WTC11 (cell line): ENCODE results near the gene BACE1-AS. TPM values are rescaled to one million over a fixed set of nuclear protein-coding genes. Genes with fewer than 3 reads are reported as not detected.

Source experiments
- ATAC-seq: fragments of 200-7000 bp; cut with Tn5 transposase; 2 replicates; pipeline ENCODE4 v1.10.0; 2021; ENCODE audit warnings: mild to moderate bottlenecking, moderate library complexity
- CTCF ChIA-PET: fragments of 300-600 bp; sonication (Branson Sonifier 250); formaldehyde crosslinking; loops from one replicate; lab custom pipeline; 2021; ENCODE audit warnings: antibody characterized with exemption; lab: Charles Lee
- POLR2A ChIA-PET: fragments of 350-600 bp; sonication (Branson Sonifier 250); formaldehyde crosslinking; loops from one replicate; lab custom pipeline; 2021; ENCODE audit warnings: antibody characterized with exemption; lab: Charles Lee
- DNase-seq: peaks from one replicate; pipeline ENCODE4 v3.0.0; 2021; ENCODE audit warnings: low spot score
- H3K27ac Mint-ChIP-seq: 2 replicates; pipeline ENCODE4 v1.8.0; 2021; ENCODE audit warnings: mixed read lengths
- H3K27me3 Mint-ChIP-seq: 2 replicates; pipeline ENCODE4 v1.8.0; 2021; ENCODE audit warnings: low read depth, mild to moderate bottlenecking, moderate library complexity, mixed read lengths
- H3K36me3 Mint-ChIP-seq: 2 replicates; pipeline ENCODE4 v1.8.0; 2021; ENCODE audit warnings: mixed read lengths
- H3K4me1 Mint-ChIP-seq: 2 replicates; pipeline ENCODE4 v1.8.0; 2022; ENCODE audit warnings: mixed read lengths
- H3K4me3 Mint-ChIP-seq: 2 replicates; pipeline ENCODE4 v1.8.0; 2021; ENCODE audit warnings: mild to moderate bottlenecking, moderate library complexity, mixed read lengths
- H3K9me3 Mint-ChIP-seq: 2 replicates; pipeline ENCODE4 v1.8.0; 2021; ENCODE audit warnings: mixed read lengths
- AR ChIP-seq: fragments of 250-450 bp; sonication (Bioruptor Pico); IDR thresholded peaks from 2 replicates; pipeline ENCODE4 v1.9.0; 2021; ENCODE audit warnings: mild to moderate bottlenecking
- E2F1 ChIP-seq: sonication (generic); formaldehyde crosslinking; IDR thresholded peaks from 2 replicates; pipeline ENCODE4 v1.8.0; 2022; ENCODE audit warnings: mild to moderate bottlenecking, missing genetic modification reagents
- EMX1 ChIP-seq: fragments of 250-450 bp; sonication (Bioruptor Pico); IDR thresholded peaks from 2 replicates; pipeline ENCODE4 v1.8.0; 2021; ENCODE audit warnings: mild to moderate bottlenecking
- ESRRA ChIP-seq: sonication (generic); formaldehyde crosslinking; IDR thresholded peaks from 2 replicates; pipeline ENCODE4 v1.8.1; 2022; ENCODE audit warnings: mild to moderate bottlenecking, missing genetic modification reagents, borderline replicate concordance
- IRF1 ChIP-seq: sonication (generic); formaldehyde crosslinking; IDR thresholded peaks from 2 replicates; pipeline ENCODE4 v1.8.0; 2023; ENCODE audit warnings: missing genetic modification reagents
- KAT7 ChIP-seq: sonication (generic); formaldehyde crosslinking; IDR thresholded peaks from 2 replicates; pipeline ENCODE4 v1.8.1; 2023; ENCODE audit warnings: missing genetic modification reagents, mild to moderate bottlenecking, borderline replicate concordance
- MYBL2 ChIP-seq: sonication (generic); formaldehyde crosslinking; IDR thresholded peaks from 2 replicates; pipeline ENCODE4 v1.8.1; 2023; ENCODE audit warnings: mild to moderate bottlenecking, moderate library complexity, missing genetic modification reagents
- PRDM15 ChIP-seq: sonication (generic); formaldehyde crosslinking; IDR thresholded peaks from 2 replicates; pipeline ENCODE4 v1.8.0; 2022; ENCODE audit warnings: missing genetic modification reagents
- SMAD3 ChIP-seq: sonication (generic); formaldehyde crosslinking; IDR thresholded peaks from 2 replicates; pipeline ENCODE4 v1.8.0; 2022; ENCODE audit warnings: missing genetic modification reagents, mild to moderate bottlenecking, borderline replicate concordance
- TEAD1 ChIP-seq: sonication (generic); formaldehyde crosslinking; IDR thresholded peaks from 2 replicates; pipeline ENCODE4 v1.8.0; 2022; ENCODE audit warnings: mild to moderate bottlenecking, missing genetic modification reagents
- USF1 ChIP-seq: sonication (generic); formaldehyde crosslinking; IDR thresholded peaks from 2 replicates; pipeline ENCODE4 v1.8.0; 2022; ENCODE audit warnings: mild to moderate bottlenecking, missing genetic modification reagents
- ZBTB43 ChIP-seq: sonication (generic); formaldehyde crosslinking; IDR thresholded peaks from 2 replicates; pipeline ENCODE4 v1.8.1; 2023; ENCODE audit warnings: mild to moderate bottlenecking, missing genetic modification reagents
- ZMAT4 ChIP-seq: fragments of 250-450 bp; sonication (Bioruptor Pico); IDR thresholded peaks from 2 replicates; pipeline ENCODE4 v1.9.0; 2021; ENCODE audit warnings: mild to moderate bottlenecking
- ZNF281 ChIP-seq: sonication (generic); formaldehyde crosslinking; IDR thresholded peaks from 2 replicates; pipeline ENCODE4 v1.8.0; 2023; ENCODE audit warnings: mild to moderate bottlenecking, missing genetic modification reagents
- ZNF532 ChIP-seq: fragments of 250-450 bp; sonication (Bioruptor Pico); IDR thresholded peaks from 2 replicates; pipeline ENCODE4 v1.9.0; 2021; ENCODE audit warnings: mild to moderate bottlenecking, borderline replicate concordance
- ZNF671 ChIP-seq: fragments of 250-450 bp; sonication (Bioruptor Pico); IDR thresholded peaks from 2 replicates; pipeline ENCODE4 v1.8.0; 2021; ENCODE audit warnings: mild to moderate bottlenecking
- total RNA-seq: library from RNA; stranded (reverse); gene quantifications from 3 replicates; pipeline ENCODE4 v1.2.3, GENCODE V29; 2021

The BACE1-AS gene
- total RNA-seq, 1 experiment from 2014 or later = 13.8 TPM

GRCh38 chr11:117296881-117297280, 5.7 kb downstream of the BACE1-AS start (continued):
- TF ChIP-seq E2F1 = no peak
- TF ChIP-seq AR (CRISPR knock-in tag) = no peak
- TF ChIP-seq KAT7 (CRISPR knock-in tag) = no peak

- Mint-ChIP-seq H3K4me3 (no peak overlapping the region), H3K27ac (peak overlapping the region; percentile 73; the same call in 1 of the 2 replicates), H3K4me1 (peaks cover 19% of the 10 kb centered on the region), H3K9me3 (no peaks in the 10 kb centered on the region), H3K36me3 (no peaks in the 10 kb centered on the region), H3K27me3 (peaks cover 4% of the 10 kb centered on the region; the same call in 1 of the 2 replicates)
- DNase-seq (no peak), ATAC-seq (no peak)
- ChIA-PET CTCF (interaction anchor here (1.9 kb wide), 1 partner anchor 128 kb away, joined by 6 read pairs; no protein-coding TSS in a partner anchor), POLR2A (no interaction called here)
- TF ChIP-seq ZBTB43 (CRISPR knock-in tag) (no peak), PRDM15 (CRISPR knock-in tag) (no peak), TEAD1 (CRISPR knock-in tag) (no peak), USF1 (CRISPR knock-in tag) (no peak), ZMAT4 (CRISPR knock-in tag) (no peak), EMX1 (CRISPR knock-in tag) (no peak), ZNF532 (CRISPR knock-in tag) (no peak), SMAD3 (CRISPR knock-in tag) (no peak), ZNF281 (no peak), ZNF671 (no peak), IRF1 (no peak), MYBL2 (CRISPR knock-in tag) (no peak), ESRRA (no peak)
These were observed 7.0 kb downstream of the BACE1-AS start for GRCh38 chr11:117298195-117298594.
